ENCODE measurements around the gene ESPN.
A peak's percentile ranks its signal among the peaks of the same experiment; 100 is the strongest.

ESPN gene

GRCh38 chr1:6463120-6463412 is 38.5 kb downstream of the ESPN start:
- Histone ChIP-seq H3K79me2 (no peaks in the 10 kb centered on the region), H3K4me3 (ENCODE audit: low read depth, low read length) (no peak overlapping the region), H3K36me3 (ENCODE audit: control insufficient read depth, insufficient read depth, low read length) (no peaks in the 10 kb centered on the region), H3K9ac (no peak overlapping the region), H3K9me3 (ENCODE audit: control insufficient read depth, low read length) (no peaks in the 10 kb centered on the region), H3K4me2 (ENCODE audit: low read length) (no peak overlapping the region), H3K4me1 (peaks cover 9% of the 10 kb centered on the region), H3K27ac (no peak overlapping the region), H3K27me3 (ENCODE audit: control insufficient read depth, insufficient read depth, low read length) (no peaks in the 10 kb centered on the region), H2AFZ (no peak overlapping the region)
- TF ChIP-seq CTCF (IDR thresholded peaks at IDR 0.05): no peak

GRCh38 chr1:6464514-6464836 is 39.9 kb downstream of the ESPN start:
- no peak overlapping the region for H3K4me3 ChIP-seq (ENCODE audit: low read depth, low read length)

GRCh38 chr1:6464915-6465314 is 40.3 kb downstream of the ESPN start:
- Histone ChIP-seq H3K4me3 (ENCODE audit: low read depth, low read length) (no peak overlapping the region), H3K27me3 (ENCODE audit: control insufficient read depth, insufficient read depth, low read length) (no peaks in the 10 kb centered on the region), H3K27ac (peak overlapping the region; percentile 53)

More at GRCh38 chr1:6464514-6464836, 39.9 kb downstream of the ESPN start:
- H3K9ac ChIP-seq: no peak overlapping the region
- no peak overlapping the region for H2AFZ ChIP-seq
- H3K4me1 ChIP-seq: peaks cover 9% of the 10 kb centered on the region
- H3K4me2 ChIP-seq (ENCODE audit: low read length): peak overlapping the region; percentile 13
- H3K27me3 ChIP-seq (ENCODE audit: control insufficient read depth, insufficient read depth, low read length): no peaks in the 10 kb centered on the region
- H3K36me3 ChIP-seq (ENCODE audit: control insufficient read depth, insufficient read depth, low read length): no peaks in the 10 kb centered on the region
- peak; percentile 53 for TF ChIP-seq CTCF (IDR thresholded peaks at IDR 0.05)
- H3K27ac ChIP-seq: peak overlapping the region; percentile 53
- no peaks in the 10 kb centered on the region for H3K9me3 ChIP-seq (ENCODE audit: control insufficient read depth, low read length)
- no peaks in the 10 kb centered on the region for H3K79me2 ChIP-seq

GRCh38 chr1:6465461-6466005 is 41.0 kb downstream of the ESPN start:
- Histone ChIP-seq H3K4me3 (ENCODE audit: low read depth, low read length) (no peak overlapping the region), H3K79me2 (no peaks in the 10 kb centered on the region), H3K9ac (no peak overlapping the region), H3K4me1 (peaks cover 9% of the 10 kb centered on the region), H3K9me3 (ENCODE audit: control insufficient read depth, low read length) (no peaks in the 10 kb centered on the region), H3K27ac (peak overlapping the region; percentile 53), H3K4me2 (ENCODE audit: low read length) (no peak overlapping the region), H3K27me3 (ENCODE audit: control insufficient read depth, insufficient read depth, low read length) (no peaks in the 10 kb centered on the region), H2AFZ (no peak overlapping the region), H3K36me3 (ENCODE audit: control insufficient read depth, insufficient read depth, low read length) (no peaks in the 10 kb centered on the region)
- no peak for TF ChIP-seq CTCF (IDR thresholded peaks at IDR 0.05)

More at GRCh38 chr1:6464915-6465314, 40.3 kb downstream of the ESPN start:
- Histone ChIP-seq H3K4me2 (ENCODE audit: low read length) (no peak overlapping the region), H3K36me3 (ENCODE audit: control insufficient read depth, insufficient read depth, low read length) (no peaks in the 10 kb centered on the region), H3K4me1 (peaks cover 9% of the 10 kb centered on the region), H3K9me3 (ENCODE audit: control insufficient read depth, low read length) (no peaks in the 10 kb centered on the region), H3K9ac (no peak overlapping the region), H3K79me2 (no peaks in the 10 kb centered on the region), H2AFZ (no peak overlapping the region)
- TF ChIP-seq CTCF (IDR thresholded peaks at IDR 0.05): no peak

DNA sequence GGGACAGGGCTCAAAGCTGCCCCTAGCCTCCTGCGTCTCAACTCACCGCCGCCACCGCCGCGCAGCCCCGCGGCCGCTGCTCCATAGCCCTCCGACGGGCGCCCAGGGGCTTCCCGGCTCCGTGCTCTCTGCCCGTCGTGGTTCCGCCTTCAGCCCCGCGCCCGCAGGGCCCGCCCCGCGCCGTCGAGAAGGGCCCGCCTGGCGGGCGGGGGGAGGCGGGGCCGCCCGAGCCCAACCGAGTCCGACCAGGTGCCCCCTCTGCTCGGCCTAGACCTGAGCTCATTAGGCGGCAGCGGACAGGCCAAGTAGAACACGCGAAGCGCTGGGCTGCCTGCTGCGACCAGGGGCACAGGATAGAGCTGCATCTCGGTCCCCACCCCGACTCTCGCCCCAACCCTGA is 41.4 kb downstream of the ESPN start, which contains the start of gene TNFRSF25:
Gene TNFRSF25, minus strand, starts transcription at position 151 of the 400 bp plus-strand sequence. Its CDS starts 66 bp downstream, at position 85.
- Histone ChIP-seq H3K4me1 (peaks cover 9% of the 10 kb centered on the region), H3K4me3 (ENCODE audit: low read depth, low read length) (no peak within 1 kb of the TSS), H3K79me2 (no peaks in the 10 kb centered on the region), H3K4me2 (ENCODE audit: low read length) (no peak within 1 kb of the TSS), H3K36me3 (ENCODE audit: control insufficient read depth, insufficient read depth, low read length) (no peaks in the 10 kb centered on the region), H3K27ac (peak within 1 kb of the TSS; percentile 53), H3K27me3 (ENCODE audit: control insufficient read depth, insufficient read depth, low read length) (no peaks in the 10 kb centered on the region), H3K9me3 (ENCODE audit: control insufficient read depth, low read length) (no peaks in the 10 kb centered on the region), H2AFZ (no peak within 1 kb of the TSS), H3K9ac (no peak within 1 kb of the TSS)
- TF ChIP-seq CTCF (IDR thresholded peaks at IDR 0.05): no peak

Measured in parathyroid adenoma (tissue), 2 donors.